Measurements from ENCODE around the gene SERPINE2. TPM values are rescaled to one million over a fixed set of nuclear protein-coding genes. Genes with fewer than 3 reads are reported as not detected.

SERPINE2 gene
- total RNA-seq, 1 experiment from 2014 or later: 93.3 TPM

GRCh38 chr2:223980397-223980735 is 58.7 kb downstream of the SERPINE2 start:
- Histone ChIP-seq H3K9me2 (ENCODE audit: insufficient read depth) (no peaks in the 10 kb centered on the region), H3K27ac (ENCODE audit: low read depth, low read length) (no peak overlapping the region), H2AFZ (ENCODE audit: low read depth, low read length, poor library complexity, severe bottlenecking) (no peak overlapping the region), H3K4me3 (replicated peaks in 1 of 2; ENCODE audit: low read depth in 1 of 2, low read length in 2 of 2) (no peak overlapping the region), H3K9ac (ENCODE audit: low read length) (no peak overlapping the region), H3K4me2 (ENCODE audit: low read length) (no peak overlapping the region), H3K4me1 (ENCODE audit: control insufficient read depth in 1 of 2, insufficient read depth in 2 of 2, low read length in 2 of 2) (no peaks in the 10 kb centered on the region), H3K9me3 (ENCODE audit: control insufficient read depth in 1 of 2, insufficient read depth in 1 of 2, low read depth in 1 of 2, low read length in 2 of 2) (no peaks in the 10 kb centered on the region), H3K36me3 (ENCODE audit: control insufficient read depth in 1 of 2, insufficient read depth in 2 of 2, low read length in 2 of 2) (peaks cover 0 to 2% of the 10 kb centered on the region in 2 experiments; a peak in 1 of 4 replicates), H3K79me2 (ENCODE audit: insufficient read depth, low read length) (no peaks in the 10 kb centered on the region), H3K27me3 (ENCODE audit: insufficient read depth, low read length) (no peaks in the 10 kb centered on the region), H4K20me1 (ENCODE audit: insufficient read depth) (no peaks in the 10 kb centered on the region)
- no TSS peak for BruUV-seq (replicated peaks)
- no peak for DNase-seq (ENCODE audit: low read depth, low spot score)
- ChIA-PET POLR2A (no interaction called here), RAD21 (ENCODE audit: low non-redundant PET in 1 of 2, low total read pairs in 2 of 2, uncharacterized antibody in 2 of 2, unreplicated experiment in 2 of 2) (no interaction called here), CTCF (interaction anchor here (0.9 to 1.2 kb wide), 2 partner anchors 10 to 304 kb away, joined by 3 to 4 read pairs; no protein-coding TSS in a partner anchor)
- intact Hi-C loops (cut with micrococcal nuclease): no loop called here
- ATAC-seq: no peak
- TF ChIP-seq SRF (IDR thresholded peaks at IDR 0.05; ENCODE audit: low read depth): no peak

GRCh38 chr2:223979730-223980396 is 59.2 kb downstream of the SERPINE2 start:
- Histone ChIP-seq H3K4me2 (ENCODE audit: low read length) (no peak overlapping the region), H3K27ac (ENCODE audit: low read depth, low read length) (no peak overlapping the region), H3K27me3 (ENCODE audit: insufficient read depth, low read length) (no peaks in the 10 kb centered on the region), H3K4me1 (ENCODE audit: control insufficient read depth in 1 of 2, insufficient read depth in 2 of 2, low read length in 2 of 2) (no peaks in the 10 kb centered on the region), H3K36me3 (ENCODE audit: control insufficient read depth in 1 of 2, insufficient read depth in 2 of 2, low read length in 2 of 2) (peaks cover 0 to 2% of the 10 kb centered on the region in 2 experiments; a peak in 1 of 4 replicates), H3K9me3 (ENCODE audit: control insufficient read depth in 1 of 2, insufficient read depth in 1 of 2, low read depth in 1 of 2, low read length in 2 of 2) (no peaks in the 10 kb centered on the region), H4K20me1 (ENCODE audit: insufficient read depth) (no peaks in the 10 kb centered on the region), H3K9me2 (ENCODE audit: insufficient read depth) (no peaks in the 10 kb centered on the region), H2AFZ (ENCODE audit: low read depth, low read length, poor library complexity, severe bottlenecking) (no peak overlapping the region), H3K4me3 (replicated peaks in 1 of 2; ENCODE audit: low read depth in 1 of 2, low read length in 2 of 2) (no peak overlapping the region), H3K9ac (ENCODE audit: low read length) (no peak overlapping the region), H3K79me2 (ENCODE audit: insufficient read depth, low read length) (no peaks in the 10 kb centered on the region)
- BruUV-seq (replicated peaks): no TSS peak
- ChIA-PET RAD21 (ENCODE audit: low non-redundant PET in 1 of 2, low total read pairs in 2 of 2, uncharacterized antibody in 2 of 2, unreplicated experiment in 2 of 2) (no interaction called here), CTCF (interaction anchor here (0.9 to 1.2 kb wide), 2 partner anchors 9 to 305 kb away, joined by 3 to 4 read pairs; no protein-coding TSS in a partner anchor), POLR2A (no interaction called here)
- no peak for DNase-seq (ENCODE audit: low read depth, low spot score)
- TF ChIP-seq MAX (IDR thresholded peaks at IDR 0.05) (no peak), ELF1 (IDR thresholded peaks at IDR 0.05; ENCODE audit: borderline replicate concordance, low read depth) (no peak), ZNF274 (IDR thresholded peaks at IDR 0.05; ENCODE audit: low read depth, low read length) (no peak), CBX3 (IDR thresholded peaks at IDR 0.05; ENCODE audit: low read depth) (no peak), REST (IDR thresholded peaks at IDR 0.05; ENCODE audit: low read depth) (no peak), YY1 (IDR thresholded peaks at IDR 0.05; ENCODE audit: extremely low read depth, insufficient replicate concordance, low read depth, low read length) (no peak), SP1 (IDR thresholded peaks at IDR 0.05; ENCODE audit: low read depth) (no peak), SRF (IDR thresholded peaks at IDR 0.05; ENCODE audit: low read depth) (no peak), CEBPB (IDR thresholded peaks at IDR 0.05; ENCODE audit: low read depth) (no peak), CTCF (IDR thresholded peaks at IDR 0.05 in 2 of 3, conservative IDR thresholded peaks at IDR 0.05 in 1 of 3; ENCODE audit: borderline replicate concordance in 1 of 3, insufficient read depth in 1 of 3, low read depth in 2 of 3, low read length in 2 of 3) (no peak), EZH2phosphoT487 (IDR thresholded peaks at IDR 0.05; ENCODE audit: borderline replicate concordance) (no peak)
- intact Hi-C loops (cut with micrococcal nuclease): loop anchor here (10.0 kb wide), 2 partner anchors 795 to 1025 kb away; no protein-coding TSS in a partner anchor
- no peak for ATAC-seq

Measured in HCT116 (cell line).